ENCODE results near the gene SOS1.

Gene SOS1

DNA sequence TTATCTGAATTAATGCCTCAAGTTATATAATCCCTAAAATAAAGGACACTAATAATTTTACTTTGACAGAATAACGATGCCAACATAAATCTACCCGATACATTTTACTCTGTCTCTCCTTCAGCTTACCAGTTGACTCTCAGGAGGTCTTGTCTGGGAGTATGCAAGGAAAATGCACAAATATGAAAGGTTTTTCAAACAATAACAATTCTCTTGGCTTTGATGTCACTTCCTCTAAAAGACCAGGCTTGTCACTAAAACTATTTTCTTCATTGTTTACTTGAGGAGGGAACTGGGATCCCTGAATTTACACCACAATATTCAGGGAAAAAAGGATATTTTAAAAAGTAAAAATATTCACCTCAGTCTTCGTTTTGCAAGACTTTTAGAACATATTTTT, 97.2 kb downstream of the SOS1 start:
- Histone ChIP-seq H3K4me2 (ENCODE audit: low read length) (no peak overlapping the region), H4K20me1 (ENCODE audit: insufficient read depth, low read length) (no peaks in the 10 kb centered on the region), H3K4me1 (ENCODE audit: low read length) (no peaks in the 10 kb centered on the region), H3K36me3 (replicated peaks; ENCODE audit: low read depth, low read length) (peaks cover 5% of the 10 kb centered on the region), H3K27ac (ENCODE audit: low read length) (no peak overlapping the region), H3K27me3 (ENCODE audit: low read depth, low read length) (no peaks in the 10 kb centered on the region), H2AFZ (ENCODE audit: low read depth, low read length) (no peak overlapping the region), H3K9ac (ENCODE audit: low read length) (no peak overlapping the region), H3K4me3 (ENCODE audit: low read length) (no peak overlapping the region), H3K9me3 (ENCODE audit: insufficient read depth, low read length) (no peaks in the 10 kb centered on the region), H3K79me2 (ENCODE audit: low read length) (no peaks in the 10 kb centered on the region)
- TF ChIP-seq, protein P1, sequence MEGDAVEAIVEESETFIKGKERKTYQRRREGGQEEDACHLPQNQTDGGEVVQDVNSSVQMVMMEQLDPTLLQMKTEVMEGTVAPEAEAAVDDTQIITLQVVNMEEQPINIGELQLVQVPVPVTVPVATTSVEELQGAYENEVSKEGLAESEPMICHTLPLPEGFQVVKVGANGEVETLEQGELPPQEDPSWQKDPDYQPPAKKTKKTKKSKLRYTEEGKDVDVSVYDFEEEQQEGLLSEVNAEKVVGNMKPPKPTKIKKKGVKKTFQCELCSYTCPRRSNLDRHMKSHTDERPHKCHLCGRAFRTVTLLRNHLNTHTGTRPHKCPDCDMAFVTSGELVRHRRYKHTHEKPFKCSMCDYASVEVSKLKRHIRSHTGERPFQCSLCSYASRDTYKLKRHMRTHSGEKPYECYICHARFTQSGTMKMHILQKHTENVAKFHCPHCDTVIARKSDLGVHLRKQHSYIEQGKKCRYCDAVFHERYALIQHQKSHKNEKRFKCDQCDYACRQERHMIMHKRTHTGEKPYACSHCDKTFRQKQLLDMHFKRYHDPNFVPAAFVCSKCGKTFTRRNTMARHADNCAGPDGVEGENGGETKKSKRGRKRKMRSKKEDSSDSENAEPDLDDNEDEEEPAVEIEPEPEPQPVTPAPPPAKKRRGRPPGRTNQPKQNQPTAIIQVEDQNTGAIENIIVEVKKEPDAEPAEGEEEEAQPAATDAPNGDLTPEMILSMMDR (IDR thresholded peaks at IDR 0.05; ENCODE audit: low read depth, low read length), result no peak
- no peak for TF ChIP-seq EZH2phosphoT487 (IDR thresholded peaks at IDR 0.05; ENCODE audit: low read depth)

GRCh38 chr2:39022642-39023235, 98.1 kb downstream of the SOS1 start:
- no peak overlapping the region for H2AFZ ChIP-seq (ENCODE audit: low read depth, low read length)
- H3K4me3 ChIP-seq (ENCODE audit: low read length), result no peak overlapping the region
- no peaks in the 10 kb centered on the region for H4K20me1 ChIP-seq (ENCODE audit: insufficient read depth, low read length)
- TF ChIP-seq EZH2phosphoT487 (IDR thresholded peaks at IDR 0.05; ENCODE audit: low read depth), result no peak
- TF ChIP-seq, protein P1 (IDR thresholded peaks at IDR 0.05; ENCODE audit: low read depth, low read length), result no peak
- H3K36me3 ChIP-seq (replicated peaks; ENCODE audit: low read depth, low read length), result peaks cover 5% of the 10 kb centered on the region
- no peak overlapping the region for H3K27ac ChIP-seq (ENCODE audit: low read length)
- no peaks in the 10 kb centered on the region for H3K27me3 ChIP-seq (ENCODE audit: low read depth, low read length)
- H3K79me2 ChIP-seq (ENCODE audit: low read length), result no peaks in the 10 kb centered on the region
- no peaks in the 10 kb centered on the region for H3K4me1 ChIP-seq (ENCODE audit: low read length)
- H3K9ac ChIP-seq (ENCODE audit: low read length), result no peak overlapping the region
- no peaks in the 10 kb centered on the region for H3K9me3 ChIP-seq (ENCODE audit: insufficient read depth, low read length)
- no peak overlapping the region for H3K4me2 ChIP-seq (ENCODE audit: low read length)

DNA sequence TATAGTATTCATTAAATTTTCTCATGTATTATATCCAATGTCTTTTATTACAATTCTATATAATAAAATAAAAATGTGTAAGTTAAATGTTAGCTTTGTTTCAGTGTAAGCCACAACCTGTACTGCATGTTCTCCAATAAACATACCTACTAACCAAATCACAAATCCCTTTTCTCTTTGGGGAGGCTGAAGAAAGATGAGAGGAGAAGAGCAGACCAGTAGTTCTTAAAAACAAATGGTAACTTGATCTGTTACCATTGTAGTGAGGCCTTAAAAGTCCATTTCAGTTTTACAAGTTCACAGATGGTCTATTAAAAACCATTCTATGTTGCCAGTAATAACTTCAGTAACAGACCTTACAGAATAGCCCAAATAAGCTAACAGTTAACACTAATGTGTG, 100.5 kb downstream of the SOS1 start:
- no peaks in the 10 kb centered on the region for H4K20me1 ChIP-seq (ENCODE audit: insufficient read depth, low read length)
- H3K79me2 ChIP-seq (ENCODE audit: low read length), result no peaks in the 10 kb centered on the region
- no peaks in the 10 kb centered on the region for H3K9me3 ChIP-seq (ENCODE audit: insufficient read depth, low read length)
- no peak overlapping the region for H3K9ac ChIP-seq (ENCODE audit: low read length)
- no peaks in the 10 kb centered on the region for H3K4me1 ChIP-seq (ENCODE audit: low read length)
- no peak overlapping the region for H2AFZ ChIP-seq (ENCODE audit: low read depth, low read length)
- no peaks in the 10 kb centered on the region for H3K27me3 ChIP-seq (ENCODE audit: low read depth, low read length)
- no peak overlapping the region for H3K4me3 ChIP-seq (ENCODE audit: low read length)
- no peak overlapping the region for H3K27ac ChIP-seq (ENCODE audit: low read length)
- TF ChIP-seq EZH2phosphoT487 (IDR thresholded peaks at IDR 0.05; ENCODE audit: low read depth), result no peak
- TF ChIP-seq, protein P1 (IDR thresholded peaks at IDR 0.05; ENCODE audit: low read depth, low read length), result no peak
- peaks cover 5% of the 10 kb centered on the region for H3K36me3 ChIP-seq (replicated peaks; ENCODE audit: low read depth, low read length)
- H3K4me2 ChIP-seq (ENCODE audit: low read length), result no peak overlapping the region

DNA sequence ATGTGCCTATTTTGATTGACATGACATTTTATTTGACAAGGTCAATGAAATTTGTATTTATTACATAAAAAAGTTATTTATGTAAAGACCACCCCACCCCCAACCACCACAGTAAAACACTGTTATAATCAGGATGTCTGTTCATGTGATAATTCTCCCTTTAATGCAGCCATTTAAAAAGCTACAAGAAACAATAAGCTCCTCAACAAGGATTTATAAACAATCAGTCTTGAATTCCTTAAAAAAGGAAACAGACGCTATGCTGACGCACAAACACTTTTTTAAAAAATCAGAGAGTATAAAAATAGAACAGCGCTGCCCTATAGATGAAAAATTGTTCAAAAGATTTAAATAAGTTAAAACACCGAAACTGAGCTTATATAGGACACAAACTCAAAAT, 102.2 kb downstream of the SOS1 start:
- Histone ChIP-seq H3K4me1 (ENCODE audit: low read length) (no peaks in the 10 kb centered on the region), H3K4me2 (ENCODE audit: low read length) (no peak overlapping the region), H3K4me3 (ENCODE audit: low read length) (no peak overlapping the region), H3K36me3 (replicated peaks; ENCODE audit: low read depth, low read length) (peaks cover 7% of the 10 kb centered on the region), H3K79me2 (ENCODE audit: low read length) (no peaks in the 10 kb centered on the region), H4K20me1 (ENCODE audit: insufficient read depth, low read length) (no peaks in the 10 kb centered on the region), H3K9ac (ENCODE audit: low read length) (no peak overlapping the region), H3K9me3 (ENCODE audit: insufficient read depth, low read length) (no peaks in the 10 kb centered on the region), H3K27me3 (ENCODE audit: low read depth, low read length) (no peaks in the 10 kb centered on the region), H2AFZ (ENCODE audit: low read depth, low read length) (no peak overlapping the region), H3K27ac (ENCODE audit: low read length) (no peak overlapping the region)
- TF ChIP-seq, protein P1 (IDR thresholded peaks at IDR 0.05; ENCODE audit: low read depth, low read length), result no peak
- no peak for TF ChIP-seq EZH2phosphoT487 (IDR thresholded peaks at IDR 0.05; ENCODE audit: low read depth)

All from OCI-LY3 (cell line).